HG03457 (cell line): Measurements from ENCODE around the gene ZNF79.
A peak's percentile ranks its signal among the peaks of the same experiment; 100 is the strongest.

ENCODE experiments used
- ATAC-seq: cut with Tn5 transposase; IDR thresholded peaks from one replicate; pipeline ENCODE4 v1.9.1; 2021; ENCODE audit warnings: moderate number of reproducible peaks; ENCODE audit not compliant: unreplicated experiment

The ZNF79 gene

DNA sequence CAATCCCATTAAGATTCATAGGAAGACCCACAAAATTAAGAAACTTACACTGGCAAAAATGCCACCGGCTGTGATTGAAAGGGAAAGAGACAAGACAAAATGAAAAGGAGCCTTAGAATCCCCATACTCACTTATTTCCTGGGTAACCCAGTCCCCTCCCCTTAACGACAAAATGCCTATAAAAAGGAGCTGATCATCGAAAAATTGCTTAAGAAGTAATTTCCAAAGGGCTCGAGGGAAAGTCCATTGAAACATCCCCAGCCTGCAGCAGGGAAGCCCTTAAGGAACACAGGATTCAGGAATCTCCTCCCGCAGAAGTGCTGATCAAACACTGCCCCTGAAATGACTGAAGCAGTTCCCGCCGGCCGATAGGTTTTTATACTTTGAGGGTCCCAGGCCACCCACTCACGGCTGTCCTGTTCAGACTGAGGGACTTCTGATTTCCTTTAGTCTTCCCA, 677 bp upstream of the ZNF79 start:
- ATAC-seq = no peak

DNA sequence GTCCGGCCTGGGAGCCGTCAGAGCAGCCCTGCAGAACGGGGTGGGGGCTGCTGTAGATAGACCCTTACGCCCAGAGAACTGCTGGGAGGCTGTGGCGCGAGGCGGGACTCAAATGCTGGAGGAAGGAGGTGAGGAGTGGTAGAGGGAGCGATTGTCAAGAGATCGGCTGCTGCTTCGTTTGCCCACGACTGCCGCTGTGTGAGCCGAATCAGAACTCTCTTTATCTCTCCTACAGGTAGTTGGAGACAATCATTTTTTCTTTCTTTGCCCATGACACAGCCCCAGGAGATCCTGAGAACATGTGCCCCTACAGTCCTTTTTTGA, 456 bp downstream of the ZNF79 start:
- ATAC-seq = peak; percentile 19

DNA sequence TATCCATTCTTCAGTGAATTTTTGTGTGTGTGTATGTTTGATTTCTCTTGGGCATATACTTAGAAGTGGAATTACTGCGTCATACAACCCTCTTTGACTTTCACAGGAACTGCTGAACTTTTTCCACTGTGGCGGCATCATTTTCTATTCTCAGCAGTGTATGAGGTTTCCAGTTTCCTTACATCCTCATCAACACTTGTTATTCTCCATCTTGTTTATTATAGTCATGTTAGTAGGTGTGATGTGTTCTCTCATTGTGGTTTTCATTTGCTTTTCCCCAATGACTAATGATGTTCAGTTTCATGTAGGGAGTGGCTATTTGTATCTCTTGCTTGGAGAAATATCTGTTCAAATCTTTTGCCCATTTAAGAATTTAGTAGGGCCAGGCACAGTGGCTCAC, 2.6 kb downstream of the ZNF79 start:
- no peak for ATAC-seq

DNA sequence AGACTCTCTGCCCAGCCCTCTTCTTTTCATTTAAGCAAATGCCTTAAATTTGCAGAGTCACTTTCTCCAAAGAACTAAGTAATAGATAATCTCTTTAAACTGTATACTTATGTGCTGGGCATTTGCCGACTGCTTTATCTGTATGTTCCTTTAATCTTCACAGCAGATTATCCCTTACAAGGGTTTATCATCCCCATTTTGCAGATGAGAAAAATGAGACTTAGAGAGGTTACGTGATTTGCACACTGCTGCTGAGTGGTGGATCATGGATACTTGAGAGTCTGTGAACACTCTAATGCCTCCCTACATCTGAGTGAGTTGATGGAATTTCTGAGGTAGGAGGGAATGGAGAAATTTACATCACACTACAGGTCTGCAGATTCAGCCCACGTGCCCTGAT, 4.2 kb downstream of the ZNF79 start:
- ATAC-seq = no peak

DNA sequence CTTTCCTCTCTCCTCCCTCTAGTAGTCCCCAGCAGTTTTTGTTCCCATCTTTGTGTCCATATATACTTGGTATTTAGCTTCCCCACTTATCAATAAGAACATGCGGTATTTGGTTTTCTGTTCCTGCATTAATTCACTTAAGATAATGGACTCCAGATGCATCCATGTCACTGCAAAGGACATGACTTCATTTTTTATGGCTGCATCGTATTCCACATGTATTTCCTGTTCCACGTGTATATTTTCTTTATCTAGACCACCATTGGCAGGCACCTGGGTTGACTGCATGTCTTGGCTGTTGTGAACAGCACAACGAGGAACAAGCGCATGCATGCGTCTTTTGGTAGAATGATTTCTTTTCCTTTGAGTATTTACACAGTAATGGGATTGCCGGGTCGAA, 6.2 kb downstream of the ZNF79 start:
- no peak for ATAC-seq

DNA sequence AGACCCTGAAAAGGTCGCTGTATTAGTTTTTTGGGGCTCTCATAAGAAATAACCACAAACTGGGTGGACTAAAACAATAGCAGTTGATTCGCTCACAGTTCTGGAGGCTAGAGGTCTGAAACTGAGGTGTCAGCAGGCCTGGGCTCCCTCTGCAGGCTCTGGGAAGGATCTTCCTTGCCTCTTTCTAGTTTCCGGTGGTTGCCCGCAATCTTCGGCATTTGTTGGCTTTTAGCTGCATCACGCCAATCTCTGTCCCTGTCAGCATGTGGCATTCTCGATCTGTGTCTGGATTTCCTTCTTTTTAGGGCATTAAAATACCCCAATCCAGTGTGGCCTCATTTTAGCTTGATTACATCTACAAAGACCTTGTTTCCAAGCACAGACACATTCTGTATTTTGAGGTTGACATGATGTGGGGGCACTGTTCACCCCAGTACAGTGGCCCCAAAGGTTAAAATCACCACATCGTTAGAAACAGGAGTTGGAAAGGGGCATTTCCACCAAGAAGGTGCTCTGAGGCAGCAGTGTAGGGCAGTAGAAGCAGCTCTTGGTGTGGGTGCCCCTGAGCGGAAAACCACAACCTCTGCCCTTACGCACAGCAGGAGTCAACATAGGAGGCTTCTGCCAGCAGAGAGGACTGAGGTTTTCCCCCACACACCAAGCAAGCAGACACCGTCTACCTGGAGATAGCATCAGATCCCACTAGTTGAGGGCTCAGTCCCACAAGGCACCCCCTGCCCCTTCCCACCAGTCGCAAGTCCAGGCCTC, 13.5 kb downstream of the ZNF79 start:
- no peak for ATAC-seq

DNA sequence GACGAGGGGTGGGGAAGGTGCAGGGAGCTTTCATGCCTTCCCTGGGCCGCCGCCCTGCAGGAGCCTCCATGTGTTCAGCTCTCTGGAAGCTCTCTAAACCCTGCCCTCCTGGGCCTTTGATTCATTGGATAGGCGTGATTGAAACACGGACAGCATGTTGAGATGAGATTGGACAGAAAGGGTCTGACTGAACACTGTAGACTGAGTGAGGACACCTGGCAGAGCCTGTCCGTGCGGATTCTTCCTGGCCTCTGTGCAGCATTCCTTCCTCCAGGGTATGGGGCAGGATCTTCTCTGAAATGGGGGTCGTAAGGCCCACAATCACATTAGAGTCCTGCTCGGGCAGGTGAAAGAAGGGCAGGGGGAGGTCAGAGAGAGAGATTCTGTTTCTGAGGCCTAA, 14.2 kb downstream of the ZNF79 start:
- ATAC-seq = no peak

DNA sequence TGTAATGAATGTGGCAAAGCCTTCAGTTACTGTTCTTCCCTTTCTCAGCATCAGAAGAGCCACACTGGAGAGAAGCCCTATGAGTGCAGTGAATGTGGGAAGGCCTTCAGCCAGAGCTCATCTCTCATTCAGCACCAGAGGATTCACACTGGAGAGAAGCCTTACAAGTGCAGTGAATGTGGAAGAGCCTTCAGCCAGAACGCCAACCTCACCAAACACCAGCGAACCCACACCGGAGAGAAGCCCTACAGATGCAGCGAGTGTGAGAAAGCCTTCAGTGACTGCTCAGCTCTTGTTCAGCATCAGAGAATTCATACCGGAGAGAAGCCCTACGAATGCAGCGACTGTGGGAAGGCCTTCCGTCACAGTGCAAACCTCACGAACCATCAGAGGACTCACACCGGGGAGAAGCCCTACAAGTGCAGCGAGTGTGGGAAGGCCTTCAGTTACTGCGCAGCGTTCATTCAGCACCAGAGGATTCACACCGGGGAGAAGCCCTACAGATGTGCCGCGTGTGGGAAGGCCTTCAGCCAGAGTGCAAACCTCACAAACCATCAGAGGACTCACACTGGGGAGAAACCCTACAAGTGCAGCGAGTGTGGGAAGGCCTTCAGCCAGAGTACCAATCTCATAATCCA, 20.2 kb downstream of the ZNF79 start:
- ATAC-seq = no peak

DNA sequence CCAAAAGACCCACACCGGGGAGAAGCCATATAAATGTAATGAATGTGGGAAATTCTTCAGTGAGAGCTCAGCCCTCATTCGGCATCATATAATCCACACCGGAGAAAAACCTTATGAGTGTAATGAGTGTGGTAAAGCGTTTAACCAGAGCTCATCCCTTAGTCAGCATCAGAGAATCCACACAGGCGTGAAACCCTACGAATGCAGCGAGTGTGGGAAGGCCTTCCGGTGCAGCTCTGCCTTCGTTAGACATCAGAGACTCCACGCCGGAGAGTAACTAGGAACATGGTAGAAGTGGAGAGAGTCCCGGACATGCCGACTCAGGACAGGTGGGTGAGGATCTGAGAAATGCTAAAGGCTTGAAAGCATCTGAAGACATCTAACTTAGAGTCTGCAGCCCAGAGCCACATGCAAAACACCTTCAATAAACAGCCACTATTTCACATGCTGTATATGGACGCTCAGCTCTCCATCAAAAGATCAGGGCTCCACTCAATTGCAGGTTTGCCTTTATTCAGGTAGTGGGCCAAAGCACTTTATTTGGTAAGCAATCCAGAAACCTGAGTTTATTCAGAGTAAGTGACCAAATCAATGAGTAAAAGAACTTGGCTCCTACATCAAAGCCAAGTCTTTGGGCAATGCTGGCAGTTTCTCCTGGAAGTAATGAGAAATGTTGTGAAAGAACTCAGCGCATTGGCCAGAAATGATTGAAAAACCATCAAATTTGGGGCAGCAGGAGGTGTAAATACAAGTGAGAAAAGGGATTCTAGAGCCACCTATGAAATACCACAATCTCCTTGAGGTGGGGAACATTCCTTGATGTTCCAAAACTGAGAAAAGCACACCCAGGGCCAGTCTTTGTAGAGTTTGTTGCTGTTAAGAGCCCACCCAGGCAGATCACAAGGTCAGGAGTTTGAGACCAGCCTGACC, 21.0 kb downstream of the ZNF79 start:
- no peak for ATAC-seq

DNA sequence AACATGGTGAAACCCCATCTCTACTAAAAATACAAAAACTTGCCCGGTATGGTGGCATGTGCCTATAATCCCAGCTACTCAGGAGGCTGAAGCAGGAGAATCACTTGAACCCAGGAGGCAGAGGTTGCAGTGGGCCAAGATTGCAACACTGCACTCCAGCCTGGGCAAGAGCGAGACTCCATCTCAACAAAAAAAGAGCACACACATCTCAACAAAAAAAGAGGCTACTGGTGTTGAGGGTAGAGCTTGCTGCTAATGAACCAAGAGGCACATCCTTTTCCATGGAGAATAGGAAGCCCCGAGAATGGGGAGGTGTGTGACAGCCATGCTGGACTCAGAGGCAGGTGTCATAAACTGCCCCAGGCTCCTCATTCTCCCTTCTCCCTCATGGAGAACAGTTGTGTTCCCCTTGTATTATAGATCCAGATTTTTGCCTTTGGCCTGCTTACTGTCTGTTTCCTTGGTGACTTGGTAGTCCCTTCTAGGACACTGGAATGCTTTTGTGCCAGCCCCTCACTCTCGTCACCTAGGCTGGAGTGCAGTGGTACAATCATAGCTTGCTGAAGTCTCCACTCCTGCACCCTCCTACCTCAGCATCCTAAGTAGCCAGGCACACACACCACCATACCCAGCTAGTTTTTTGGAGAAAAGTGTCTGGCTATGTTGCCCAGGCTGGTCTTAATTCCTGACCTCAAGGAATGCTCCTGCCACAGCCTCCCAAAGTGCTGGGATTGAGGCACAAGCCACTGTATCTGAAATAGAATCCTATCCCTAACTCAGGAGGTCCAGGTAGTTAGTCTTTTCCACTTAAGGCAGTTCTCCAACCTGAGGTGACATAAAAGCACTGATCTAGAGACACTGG, 21.9 kb downstream of the ZNF79 start:
- no peak for ATAC-seq

DNA sequence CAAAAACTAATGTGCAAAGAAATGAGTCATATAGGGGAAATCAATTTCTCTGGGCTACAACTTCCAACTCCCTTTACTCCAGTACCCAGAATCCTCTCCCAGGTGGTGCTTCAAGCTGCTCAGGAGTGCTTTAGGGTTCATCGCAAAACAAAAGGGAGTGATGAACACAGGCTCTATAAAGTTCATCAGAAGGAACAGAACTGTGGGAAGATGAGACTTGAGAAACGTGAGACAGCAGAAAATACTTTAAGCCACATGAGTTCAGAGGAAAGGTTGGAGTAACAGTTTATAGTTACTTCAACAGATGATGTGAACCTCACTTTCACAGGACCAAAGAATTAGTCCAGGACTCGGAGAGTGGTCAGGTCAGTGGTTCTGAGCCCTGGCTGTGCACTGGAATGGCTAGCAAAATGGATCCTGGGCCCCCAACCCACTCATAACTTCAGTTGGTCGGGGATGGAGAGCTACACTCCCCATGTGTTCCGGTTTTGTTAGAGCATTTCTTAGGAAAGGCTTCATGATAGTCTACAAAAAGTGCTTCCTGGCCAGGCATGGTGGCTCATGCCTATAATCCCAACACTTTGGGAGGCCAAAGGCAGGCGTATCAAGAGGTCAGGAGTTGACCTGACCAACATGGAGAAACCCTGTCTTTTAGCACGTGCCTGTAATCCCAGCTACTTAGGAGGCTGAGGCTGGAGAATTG, 22.7 kb downstream of the ZNF79 start:
- ATAC-seq = no peak

DNA sequence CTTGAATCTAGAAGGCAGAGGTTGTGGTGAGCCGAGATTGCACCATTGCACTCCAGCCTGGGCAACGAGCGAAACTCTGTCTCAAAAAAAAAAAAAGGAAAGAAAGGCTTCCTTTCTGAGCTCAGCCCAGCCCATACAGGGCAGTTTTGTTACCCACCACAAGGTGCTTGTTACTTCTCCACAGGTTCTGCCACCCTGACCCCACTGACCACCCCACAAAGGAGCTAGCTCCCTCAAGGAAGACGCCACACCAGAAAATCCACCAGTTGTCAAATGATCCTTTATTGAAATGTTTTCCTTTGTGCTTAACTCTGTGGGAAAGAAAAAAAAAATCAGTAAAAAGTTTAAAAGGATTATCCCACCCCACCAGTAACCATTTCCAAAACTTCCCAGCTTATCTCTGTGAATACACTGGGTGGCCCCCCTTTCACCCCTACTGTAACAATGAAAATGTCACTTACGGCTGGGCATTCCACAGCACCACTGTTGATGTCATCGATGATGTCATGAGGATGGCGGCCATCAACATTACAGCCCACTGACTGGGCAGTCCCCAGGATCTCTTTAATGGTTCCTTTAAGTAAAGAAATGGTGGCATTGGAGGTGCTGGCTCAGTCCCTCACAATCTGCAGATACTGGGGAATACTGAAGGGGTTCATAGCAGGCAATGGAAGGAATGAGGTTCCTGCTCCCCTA, 23.4 kb downstream of the ZNF79 start:
- no peak for ATAC-seq

DNA sequence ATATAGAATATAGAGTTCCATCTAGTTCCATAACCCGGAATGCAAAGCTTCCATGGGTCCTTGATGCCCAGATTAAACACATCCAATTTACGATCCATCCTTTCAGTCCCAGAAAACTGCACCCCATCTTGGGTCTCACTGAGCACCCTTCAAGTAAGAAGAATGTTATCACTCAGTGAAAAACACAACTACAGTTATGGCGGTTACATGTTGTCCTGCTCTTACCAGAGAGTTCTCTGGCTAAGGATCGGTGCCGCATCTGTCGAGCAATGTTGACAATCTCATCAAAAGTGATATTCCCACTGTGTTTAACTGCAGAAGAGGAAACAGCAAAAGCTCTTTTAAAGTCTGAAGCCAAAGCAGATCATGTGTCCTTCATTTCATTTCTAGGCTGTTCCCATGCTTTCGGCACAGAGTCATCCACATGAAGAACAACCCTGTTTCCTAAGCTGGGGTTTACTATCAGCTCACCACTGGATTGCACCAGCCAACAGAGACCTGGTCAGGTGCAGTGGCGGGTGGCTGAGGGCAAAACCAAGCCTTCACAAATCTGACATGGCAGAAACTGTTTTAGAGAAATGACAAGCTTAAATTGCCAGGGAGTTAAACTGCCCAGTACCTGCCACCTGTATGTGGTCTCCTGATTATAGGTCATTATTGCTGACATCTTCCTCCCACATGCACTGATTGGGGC, 24.1 kb downstream of the ZNF79 start:
- no peak for ATAC-seq

DNA sequence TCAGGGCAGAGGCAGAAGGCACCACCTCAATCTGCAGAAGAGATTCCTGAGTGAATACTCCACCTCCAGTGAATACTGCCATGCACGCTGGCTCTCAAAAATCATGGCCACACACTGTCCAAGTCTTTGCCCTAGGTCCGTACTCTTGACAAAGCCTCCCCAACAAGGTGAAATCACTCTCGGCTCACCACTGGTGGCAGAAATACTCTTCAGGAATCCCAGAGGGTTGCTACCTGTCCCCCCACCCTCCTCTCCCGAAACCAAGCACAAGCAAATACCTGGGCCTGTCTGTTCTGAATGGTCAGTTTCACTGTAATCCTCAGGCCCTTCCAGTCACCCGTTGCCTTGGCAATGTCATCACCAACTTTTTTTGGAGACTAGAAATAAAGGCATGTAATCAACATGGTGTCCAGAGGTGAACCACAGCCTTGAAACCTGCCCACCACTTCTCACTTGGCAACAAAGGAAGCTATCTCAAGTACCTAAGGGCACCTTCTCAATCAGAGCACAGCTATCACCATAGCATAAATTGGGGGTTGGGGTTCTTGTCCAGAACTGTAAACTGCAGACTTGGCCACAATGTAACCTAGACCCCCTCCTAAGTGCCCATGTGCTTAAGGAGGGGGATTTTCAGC, 25.3 kb downstream of the ZNF79 start:
- ATAC-seq = no peak

DNA sequence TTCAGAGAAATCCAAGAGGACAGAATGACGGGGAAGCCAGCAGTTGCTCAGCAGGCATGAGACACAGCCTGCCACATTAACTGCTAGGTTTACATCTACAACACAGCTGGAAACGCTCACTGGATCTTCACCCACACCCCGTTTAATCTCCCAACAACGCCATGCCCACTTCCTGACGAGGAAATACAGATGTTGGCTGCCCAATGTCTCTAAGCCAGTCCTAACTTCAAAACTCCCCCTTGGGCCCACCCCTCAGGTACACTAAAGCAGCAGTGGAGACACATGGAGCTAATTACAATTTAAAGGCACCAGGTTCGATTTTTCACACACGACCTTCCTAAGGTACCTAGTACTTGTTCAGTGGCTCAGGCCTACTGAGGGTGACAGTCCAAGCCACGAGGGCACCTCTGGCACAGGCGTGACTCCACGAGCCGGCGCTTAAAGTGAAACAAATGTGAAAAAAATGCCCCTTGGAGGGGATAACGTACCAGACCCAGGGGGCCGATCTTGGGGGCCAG, 26.1 kb downstream of the ZNF79 start:
- ATAC-seq = no peak

DNA sequence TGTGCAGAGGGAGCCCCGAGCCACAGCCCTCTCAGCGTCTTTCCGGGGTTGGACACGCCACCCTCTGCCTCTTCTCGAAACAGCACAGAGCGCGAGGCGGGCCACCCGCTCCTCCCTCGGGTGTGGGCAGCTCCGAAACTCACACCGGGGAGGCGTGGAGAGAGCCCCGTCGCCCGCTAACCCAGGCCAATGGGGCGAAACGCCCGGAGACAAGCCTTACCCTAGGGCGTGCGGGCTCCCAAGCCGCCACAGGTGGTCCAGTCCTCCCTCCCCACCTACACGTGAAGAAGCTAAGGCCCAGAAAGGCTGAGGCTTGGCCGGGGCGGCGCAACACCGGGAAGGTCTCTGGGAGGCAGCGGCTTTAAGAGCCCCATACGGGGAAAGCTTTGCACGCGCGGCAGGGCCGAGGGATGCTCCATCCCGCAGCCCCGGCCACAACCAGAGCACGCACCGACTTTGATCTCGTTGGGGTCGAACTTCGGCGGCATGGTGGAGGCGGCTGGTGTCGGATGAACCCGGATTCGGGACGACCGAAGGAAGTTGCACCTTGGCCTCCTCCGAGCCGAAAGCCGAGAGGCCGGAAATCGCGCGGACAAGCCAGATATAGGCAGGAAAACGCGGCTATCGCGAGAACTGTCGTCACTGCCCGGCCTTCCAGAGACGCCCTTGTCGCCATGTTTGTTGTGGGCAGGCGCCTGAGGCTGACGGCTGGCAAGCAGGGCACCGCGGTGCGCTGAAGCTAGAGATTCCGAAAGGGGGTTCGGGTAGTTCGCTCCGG, 26.8 kb downstream of the ZNF79 start, which contains the start of the genes LRSAM1 and RPL12:
Gene LRSAM1, plus strand, starts transcription at position 681 of the 778 bp plus-strand sequence. CDS start 3,018 bp downstream, outside the sequence.
Gene RPL12, minus strand, starts transcription at position 577 of the 778 bp plus-strand sequence. Its CDS starts 89 bp downstream, at position 488.
- peak; percentile 42 for ATAC-seq

DNA sequence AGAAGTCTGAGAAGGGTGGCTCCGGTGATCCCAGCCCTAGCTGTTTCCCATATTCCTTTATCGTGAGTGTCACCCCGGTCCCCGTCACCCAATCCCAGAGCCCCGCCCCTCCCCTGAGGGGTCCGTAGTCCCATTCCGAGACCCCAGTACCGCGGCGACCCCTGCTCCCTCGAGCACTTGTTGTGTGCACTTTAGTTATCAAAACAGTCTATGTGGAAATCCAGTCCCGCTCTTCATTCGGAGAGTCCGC, 27.4 kb downstream of the ZNF79 start:
- ATAC-seq = peak; percentile 8
